B cell (primary cell): ENCODE results near the gene COL5A2. TPM values are rescaled to one million over a fixed set of nuclear protein-coding genes. Genes with fewer than 3 reads are reported as not detected.

Experiments used
- ATAC-seq: fragments of 200-7000 bp; cut with Tn5 transposase; one replicate; pipeline ENCODE4 v1.10.0; 2021; ENCODE audit warnings: low read depth, mild to moderate bottlenecking, moderate number of reproducible peaks, moderate library complexity
- CTCF ChIA-PET: fragments of 350-600 bp; sonication (Branson Sonifier 250); formaldehyde crosslinking; loops from one replicate; lab custom pipeline; 2021; ENCODE audit warnings: antibody characterized with exemption, inconsistent platforms; lab: Charles Lee
- POLR2A ChIA-PET: fragments of 350-600 bp; sonication (Branson Sonifier 250); formaldehyde crosslinking; loops from one replicate; lab custom pipeline; 2021; ENCODE audit warnings: antibody characterized with exemption; lab: Charles Lee
- DNase-seq: peaks from one replicate; pipeline ENCODE4 v3.0.0; 2013
- H2AFZ ChIP-seq: 2 replicates; pipeline ENCODE4 v1.6.1; 2012; ENCODE audit warnings: mild to moderate bottlenecking, low read depth, low read length; ENCODE audit not compliant: insufficient read depth, poor library complexity, severe bottlenecking
- H3K27ac ChIP-seq, 2 donors: 1 replicate in 1 of 2; 2 replicates in 1 of 2; pipeline ENCODE4 v1.5.1; 2012 to 2013; ENCODE audit warnings: low read length in 2 of 2, mild to moderate bottlenecking in 2 of 2, moderate library complexity in 1 of 2
- H3K27me3 ChIP-seq, 4 experiments: fragments of 200-600 bp in 1 of 4; sonication (generic) in 1 of 4; replicated peaks in 1 of 4; 1 replicate in 2 of 4; 2 replicates in 2 of 4; pipeline versions ENCODE4 v1.6.1 to v1.7.0; 2013 to 2016; ENCODE audit warnings: low read length in 3 of 4, mild to moderate bottlenecking in 2 of 4, mixed read lengths in 1 of 4, moderate library complexity in 1 of 4; ENCODE audit not compliant: insufficient read depth in 4 of 4, control insufficient read depth in 3 of 4; ENCODE audit errors: control extremely low read depth in 1 of 4
- H3K36me3 ChIP-seq, 2 experiments: replicated peaks in 1 of 2; 1 replicate in 1 of 2; 2 replicates in 1 of 2; pipeline versions ENCODE4 v1.6.1 to v1.7.1; 2013; ENCODE audit warnings: low read length in 1 of 2; ENCODE audit not compliant: insufficient read depth in 2 of 2, control insufficient read depth in 1 of 2; ENCODE audit errors: control extremely low read depth in 1 of 2, extremely low read depth in 1 of 2
- H3K4me1 ChIP-seq, 2 donors: fragments of 200-600 bp in 1 of 2; sonication (generic) in 1 of 2; 1 replicate in 1 of 2; 2 replicates in 1 of 2; pipeline versions ENCODE4 v1.5.1 to v1.6.1; 2013 to 2017; ENCODE audit warnings: low read length in 2 of 2; ENCODE audit not compliant: control insufficient read depth in 2 of 2, insufficient read depth in 2 of 2
- H3K4me2 ChIP-seq: replicated peaks from 2 replicates; pipeline ENCODE3; 2012; ENCODE audit warnings: mild to moderate bottlenecking, low read depth, low read length; ENCODE audit not compliant: poor library complexity, severe bottlenecking
- H3K4me3 ChIP-seq, 5 experiments: fragments of 200-600 bp in 1 of 5; sonication (generic) in 1 of 5; 1 replicate in 3 of 5; 2 replicates in 2 of 5; pipeline versions ENCODE4 v1.5.1 to v1.7.0; 2011 to 2016; ENCODE audit warnings: low read length in 4 of 5, mild to moderate bottlenecking in 4 of 5, low read depth in 2 of 5, control low read depth in 1 of 5, moderate library complexity in 1 of 5; ENCODE audit not compliant: insufficient read depth in 1 of 5; ENCODE audit errors: control extremely low read depth in 1 of 5, extremely low read depth in 1 of 5
- H3K79me2 ChIP-seq: fragments of 200-600 bp; sonication (generic); one replicate; pipeline ENCODE4 v1.6.0; 2016; ENCODE audit warnings: low read length; ENCODE audit not compliant: control insufficient read depth, insufficient read depth
- H3K9ac ChIP-seq: fragments of 200-600 bp; sonication (generic); 2 replicates; pipeline ENCODE4 v1.6.1; 2017; ENCODE audit warnings: mild to moderate bottlenecking, low read length, moderate library complexity
- H3K9me3 ChIP-seq, 3 donors: one replicate each; pipeline versions ENCODE4 v1.6.1 to v1.7.1; 2013; ENCODE audit warnings: low read length in 2 of 3; ENCODE audit not compliant: control insufficient read depth in 2 of 3, insufficient read depth in 1 of 3; ENCODE audit errors: control extremely low read depth in 1 of 3
- H4K20me1 ChIP-seq: 2 replicates; pipeline ENCODE4 v1.6.0; 2012; ENCODE audit warnings: mild to moderate bottlenecking, low read length; ENCODE audit not compliant: insufficient read depth, control insufficient read depth, poor library complexity, severe bottlenecking
- H3K27ac Mint-ChIP-seq: one replicate; pipeline ENCODE4 v1.8.0; 2021; ENCODE audit warnings: mixed read lengths
- H3K27me3 Mint-ChIP-seq: one replicate; pipeline ENCODE4 v1.8.0; 2021; ENCODE audit warnings: mixed read lengths
- H3K4me1 Mint-ChIP-seq: one replicate; pipeline ENCODE4 v1.8.0; 2021; ENCODE audit warnings: mixed read lengths
- H3K4me3 Mint-ChIP-seq: one replicate; pipeline ENCODE4 v1.8.0; 2021; ENCODE audit warnings: mixed read lengths
- H3K9me3 Mint-ChIP-seq: one replicate; pipeline ENCODE4 v1.8.0; 2022; ENCODE audit warnings: mixed read lengths; ENCODE audit not compliant: insufficient read depth
- EZH2 ChIP-seq: IDR thresholded peaks from 2 replicates; pipeline ENCODE4 v1.6.1; 2012; ENCODE audit warnings: borderline replicate concordance, low read depth, mild to moderate bottlenecking, moderate library complexity, low read length; ENCODE audit not compliant: insufficient read depth, poor library complexity, severe bottlenecking
- WGBS: methylation state at CpG from one replicate; pipeline ENCODE4 v1.1.5; 2013; ENCODE audit warnings: missing lambda C conversion rate; ENCODE audit not compliant: insufficient coverage; 5-methylcytosine and 5-hydroxymethylcytosine counted together
- intact Hi-C: fragments of 100-400 bp; cut with micrococcal nuclease; formaldehyde crosslinking; loops from one replicate; pipeline ENCODE4 v1.10.0; 2022
- polyA plus RNA-seq: library from polyadenylated mRNA; depleted of rRNA; stranded (reverse); fragments of >200 nt; gene quantifications from 2 replicates; pipeline ENCODE4 v1.2.3, GENCODE V29; 2012
- total RNA-seq, 2 donors: library from RNA; stranded (reverse); fragments of 120-200 nt in 1 of 2; gene quantifications; 1 replicate in 1 of 2; 2 replicates in 1 of 2; pipeline versions ENCODE4 v1.2.3 to v1.2.4, GENCODE V29; 2013 to 2022
- TF ChIP-seq, protein P1 (sequence below): fragments of 200-600 bp; IDR thresholded peaks from one replicate; pipeline ENCODE4 v1.8.0; 2022; ENCODE audit warnings: antibody characterized with exemption, mild to moderate bottlenecking

The COL5A2 gene
- total and polyA plus RNA-seq, 2 donors (not counting 1 experiment from before 2014, with no cell fraction given) = 0.44 to 0.45 TPM

DNA sequence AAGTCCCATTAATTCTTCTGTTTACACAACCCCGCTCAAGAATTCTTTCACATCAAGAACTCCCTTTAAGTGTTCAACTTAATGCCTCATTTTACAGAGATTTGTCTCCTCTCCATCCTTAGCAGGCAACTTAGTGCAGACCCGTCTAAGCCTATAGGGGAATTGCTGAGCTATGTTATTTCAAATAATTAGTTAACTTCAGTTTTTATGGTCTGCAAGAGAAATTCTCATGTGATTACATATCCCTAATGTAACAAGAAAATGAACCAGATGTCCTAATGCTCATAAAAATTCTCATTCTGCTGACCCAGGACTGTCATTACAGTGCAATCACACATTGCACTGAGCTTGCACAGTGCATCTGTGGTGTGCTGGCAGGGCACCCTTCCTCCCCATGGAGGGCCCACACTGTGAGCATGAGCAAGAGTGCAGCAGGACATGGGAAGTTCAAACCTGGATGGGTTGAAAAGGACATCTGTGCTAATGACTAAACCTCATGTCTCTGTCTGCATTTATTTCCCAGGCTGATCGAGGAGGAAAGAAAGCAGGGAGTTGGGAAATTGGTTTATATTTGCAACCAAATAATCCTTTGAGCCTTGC is 97.1 kb downstream of the COL5A2 start:
- H3K27ac ChIP-seq = no peak overlapping the region
- H3K27ac Mint-ChIP-seq = no peak overlapping the region
- H2AFZ ChIP-seq = no peak overlapping the region
- H3K4me3 Mint-ChIP-seq = no peak overlapping the region
- intact Hi-C loops = no loop called here
- H3K4me1 ChIP-seq = no peaks in the 10 kb centered on the region
- no peaks in the 10 kb centered on the region for H3K36me3 ChIP-seq
- no peaks in the 10 kb centered on the region for H3K27me3 Mint-ChIP-seq
- H3K79me2 ChIP-seq = no peaks in the 10 kb centered on the region
- WGBS = no CpG with 5 or more reads among the region's 3 CpGs
- ATAC-seq (no peak), DNase-seq (no peak)
- H3K4me3 ChIP-seq = no peak overlapping the region
- no peak overlapping the region for H3K4me2 ChIP-seq
- no peaks in the 10 kb centered on the region for H3K9me3 Mint-ChIP-seq
- no peaks in the 10 kb centered on the region for H4K20me1 ChIP-seq
- H3K9me3 ChIP-seq = no peaks in the 10 kb centered on the region
- ChIA-PET POLR2A (no interaction called here), CTCF (no interaction called here)
- H3K4me1 Mint-ChIP-seq = no peaks in the 10 kb centered on the region
- TF ChIP-seq, protein P1, sequence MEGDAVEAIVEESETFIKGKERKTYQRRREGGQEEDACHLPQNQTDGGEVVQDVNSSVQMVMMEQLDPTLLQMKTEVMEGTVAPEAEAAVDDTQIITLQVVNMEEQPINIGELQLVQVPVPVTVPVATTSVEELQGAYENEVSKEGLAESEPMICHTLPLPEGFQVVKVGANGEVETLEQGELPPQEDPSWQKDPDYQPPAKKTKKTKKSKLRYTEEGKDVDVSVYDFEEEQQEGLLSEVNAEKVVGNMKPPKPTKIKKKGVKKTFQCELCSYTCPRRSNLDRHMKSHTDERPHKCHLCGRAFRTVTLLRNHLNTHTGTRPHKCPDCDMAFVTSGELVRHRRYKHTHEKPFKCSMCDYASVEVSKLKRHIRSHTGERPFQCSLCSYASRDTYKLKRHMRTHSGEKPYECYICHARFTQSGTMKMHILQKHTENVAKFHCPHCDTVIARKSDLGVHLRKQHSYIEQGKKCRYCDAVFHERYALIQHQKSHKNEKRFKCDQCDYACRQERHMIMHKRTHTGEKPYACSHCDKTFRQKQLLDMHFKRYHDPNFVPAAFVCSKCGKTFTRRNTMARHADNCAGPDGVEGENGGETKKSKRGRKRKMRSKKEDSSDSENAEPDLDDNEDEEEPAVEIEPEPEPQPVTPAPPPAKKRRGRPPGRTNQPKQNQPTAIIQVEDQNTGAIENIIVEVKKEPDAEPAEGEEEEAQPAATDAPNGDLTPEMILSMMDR = no peak
- TF ChIP-seq EZH2 = no peak
- no peak overlapping the region for H3K9ac ChIP-seq
- H3K27me3 ChIP-seq = no peaks in the 10 kb centered on the region

DNA sequence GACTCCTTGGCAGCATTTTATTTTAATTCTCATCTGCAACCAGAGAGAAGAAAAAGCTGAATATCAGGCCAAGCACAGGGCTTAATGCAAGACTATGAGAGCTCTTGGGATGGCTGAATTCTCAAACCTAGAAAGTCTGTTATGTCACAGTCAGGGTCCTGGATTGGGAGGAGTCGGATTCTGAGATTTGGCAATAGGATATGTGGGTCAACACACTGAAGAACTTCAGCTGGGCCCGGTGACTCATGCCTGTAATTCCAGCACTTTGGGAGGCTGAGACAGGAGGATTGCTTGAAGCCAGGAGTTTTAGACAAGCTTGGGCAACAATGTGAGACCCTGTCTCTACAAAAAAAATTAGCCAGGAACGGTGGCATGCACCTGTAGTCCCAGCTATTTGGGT is 103.0 kb downstream of the COL5A2 start:
- no peak overlapping the region for H3K27ac Mint-ChIP-seq
- H3K9me3 Mint-ChIP-seq = no peaks in the 10 kb centered on the region
- Histone ChIP-seq H3K36me3 (no peaks in the 10 kb centered on the region), H3K27me3 (no peaks in the 10 kb centered on the region), H2AFZ (no peak overlapping the region), H3K79me2 (no peaks in the 10 kb centered on the region), H3K4me1 (no peaks in the 10 kb centered on the region), H3K27ac (no peak overlapping the region), H3K9me3 (no peaks in the 10 kb centered on the region), H3K4me3 (no peak overlapping the region), H3K9ac (no peak overlapping the region), H4K20me1 (no peaks in the 10 kb centered on the region), H3K4me2 (no peak overlapping the region)
- no peak overlapping the region for H3K4me3 Mint-ChIP-seq
- H3K4me1 Mint-ChIP-seq = peaks cover 7% of the 10 kb centered on the region
- TF ChIP-seq, protein P1 = no peak
- TF ChIP-seq EZH2 = no peak
- ATAC-seq = no peak
- no peak for DNase-seq
- POLR2A ChIA-PET = no interaction called here
- intact Hi-C loops = no loop called here
- WGBS = 82% methylated on average over 2 of the region's 3 CpGs
- no peaks in the 10 kb centered on the region for H3K27me3 Mint-ChIP-seq
- CTCF ChIA-PET = no interaction called here
